ENCODE measurements around the gene HDAC5.
"Not testable (repeated sequence)": the region's sequence is repeated elsewhere in the genome, so short reads cannot be mapped to it uniquely, and the experiment has no call there.

HDAC5 gene

GRCh38 chr17:44133918-44134476 is 10.6 kb upstream of the HDAC5 start:
- DNase-seq (ENCODE audit: low read depth in 2 of 2) = no peak

GRCh38 chr17:44132275-44132821 is 8.9 kb upstream of the HDAC5 start:
- no peak for DNase-seq (ENCODE audit: low read depth in 2 of 2)

GRCh38 chr17:44131372-44131771 is 7.9 kb upstream of the HDAC5 start:
- not testable (repeated sequence) for DNase-seq (ENCODE audit: low read depth in 2 of 2)

GRCh38 chr17:44130693-44131349 is 7.4 kb upstream of the HDAC5 start:
- no peak for DNase-seq (ENCODE audit: low read depth in 2 of 2)

GRCh38 chr17:44128383-44128782 is 4.9 kb upstream of the HDAC5 start:
- no peak for DNase-seq (ENCODE audit: low read depth in 2 of 2)

- DNase-seq (ENCODE audit: low read depth in 2 of 2) = no peak
These were observed 637 bp upstream of the HDAC5 start for GRCh38 chr17:44124118-44124438.

GRCh38 chr17:44122816-44123355 is 555 bp downstream of the HDAC5 start:
- no peak for DNase-seq (ENCODE audit: low read depth in 2 of 2)

GRCh38 chr17:44121997-44122815 is 1.2 kb downstream of the HDAC5 start:
- DNase-seq (ENCODE audit: low read depth in 2 of 2) = no peak

GRCh38 chr17:44120851-44121605 is 2.4 kb downstream of the HDAC5 start:
- no peak for DNase-seq (ENCODE audit: low read depth in 2 of 2)

- not testable (repeated sequence) for DNase-seq (ENCODE audit: low read depth in 2 of 2)
These were observed 3.2 kb downstream of the HDAC5 start for GRCh38 chr17:44120281-44120680.

GRCh38 chr17:44119798-44120197 is 3.6 kb downstream of the HDAC5 start:
- DNase-seq (ENCODE audit: low read depth in 2 of 2) = no peak

- DNase-seq (ENCODE audit: low read depth in 2 of 2) = no peak
These were observed 4.4 kb downstream of the HDAC5 start for GRCh38 chr17:44119062-44119461.

GRCh38 chr17:44118427-44119050 is 4.9 kb downstream of the HDAC5 start:
- no peak for DNase-seq (ENCODE audit: low read depth in 2 of 2)

GRCh38 chr17:44117351-44117750 is 6.1 kb downstream of the HDAC5 start:
- DNase-seq (ENCODE audit: low read depth in 2 of 2) = no peak

GRCh38 chr17:44115585-44116415 is 7.6 kb downstream of the HDAC5 start:
- DNase-seq (ENCODE audit: low read depth in 2 of 2) = no peak

GRCh38 chr17:44113868-44114840 is 9.3 kb downstream of the HDAC5 start:
- no peak for DNase-seq (ENCODE audit: low read depth in 2 of 2)

- DNase-seq (ENCODE audit: low read depth in 2 of 2) = no peak
These were observed 10.1 kb downstream of the HDAC5 start for GRCh38 chr17:44113382-44113781.

- no peak for DNase-seq (ENCODE audit: low read depth in 2 of 2)
These were observed 10.9 kb downstream of the HDAC5 start for GRCh38 chr17:44112284-44113280.
